Measurements from ENCODE around the gene PXT1.

GRCh38 chr6:36414481-36414880 is 28.2 kb downstream of the PXT1 start:
- TF ChIP-seq POLR2A (IDR thresholded peaks at IDR 0.05): no peak
- no peak for TF ChIP-seq CTCF (IDR thresholded peaks at IDR 0.05)

Data from body of pancreas (tissue), 4 donors.